OCI-LY1 (cell line): ENCODE data around the gene DBH.

Experiments
- EZH2 ChIP-seq: fragments of 200-600 bp; sonication (generic), shearing (Covaris generic); IDR thresholded peaks from 2 replicates; pipeline ENCODE4 v1.8.0; 2017; ENCODE audit warnings: borderline replicate concordance, mixed run types, mild to moderate bottlenecking, antibody characterized with exemption, low read length, moderate library complexity, mixed read lengths
- TF ChIP-seq, protein P1 (sequence below): fragments of 200-600 bp; sonication (generic), shearing (Covaris generic); IDR thresholded peaks from 2 replicates; pipeline ENCODE4 v1.5.1; 2017; ENCODE audit warnings: mild to moderate bottlenecking, antibody characterized with exemption, low read length, moderate library complexity, mixed read lengths

DNA sequence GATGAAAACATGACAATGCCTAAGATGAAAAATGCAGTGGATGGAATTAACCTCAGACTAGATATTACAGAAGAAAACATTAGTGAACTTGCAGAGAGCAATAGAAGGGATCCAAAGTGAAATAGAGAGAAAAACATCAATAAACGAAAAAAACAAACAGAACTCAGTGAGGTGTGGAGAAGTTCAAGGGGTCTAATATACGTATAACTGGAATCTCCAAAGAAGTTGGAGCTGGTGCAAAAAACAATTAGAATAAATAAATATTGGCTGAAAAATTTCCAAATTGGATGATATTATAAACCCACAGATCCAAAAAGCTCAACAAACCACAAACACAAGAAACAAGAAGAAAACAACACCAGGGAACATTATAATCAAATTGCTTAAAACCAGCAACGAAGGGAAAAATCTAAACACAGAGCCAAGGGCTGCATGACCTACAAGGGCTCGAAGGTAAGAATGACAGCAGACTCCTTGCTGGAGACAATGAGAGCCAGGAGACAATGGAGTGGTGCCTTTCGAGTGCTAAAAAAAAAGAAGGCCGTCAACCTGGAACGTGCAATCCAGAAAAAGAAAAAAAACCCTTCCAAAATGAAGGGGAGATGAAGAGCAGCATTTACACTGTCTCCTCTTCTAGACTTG is 38.7 kb upstream of the DBH start:
- TF ChIP-seq, protein P1, sequence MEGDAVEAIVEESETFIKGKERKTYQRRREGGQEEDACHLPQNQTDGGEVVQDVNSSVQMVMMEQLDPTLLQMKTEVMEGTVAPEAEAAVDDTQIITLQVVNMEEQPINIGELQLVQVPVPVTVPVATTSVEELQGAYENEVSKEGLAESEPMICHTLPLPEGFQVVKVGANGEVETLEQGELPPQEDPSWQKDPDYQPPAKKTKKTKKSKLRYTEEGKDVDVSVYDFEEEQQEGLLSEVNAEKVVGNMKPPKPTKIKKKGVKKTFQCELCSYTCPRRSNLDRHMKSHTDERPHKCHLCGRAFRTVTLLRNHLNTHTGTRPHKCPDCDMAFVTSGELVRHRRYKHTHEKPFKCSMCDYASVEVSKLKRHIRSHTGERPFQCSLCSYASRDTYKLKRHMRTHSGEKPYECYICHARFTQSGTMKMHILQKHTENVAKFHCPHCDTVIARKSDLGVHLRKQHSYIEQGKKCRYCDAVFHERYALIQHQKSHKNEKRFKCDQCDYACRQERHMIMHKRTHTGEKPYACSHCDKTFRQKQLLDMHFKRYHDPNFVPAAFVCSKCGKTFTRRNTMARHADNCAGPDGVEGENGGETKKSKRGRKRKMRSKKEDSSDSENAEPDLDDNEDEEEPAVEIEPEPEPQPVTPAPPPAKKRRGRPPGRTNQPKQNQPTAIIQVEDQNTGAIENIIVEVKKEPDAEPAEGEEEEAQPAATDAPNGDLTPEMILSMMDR = no peak
- no peak for TF ChIP-seq EZH2
